Kidney glomerular epithelial cell (primary cell): ENCODE results near the gene KLHL41.
"Not testable (repeated sequence)": the region's sequence is repeated elsewhere in the genome, so short reads cannot be mapped to it uniquely, and the experiment has no call there.

ENCODE experiments used
- DNase-seq: peaks from one replicate; lab custom pipeline; 2025; lab: John Stamatoyannopoulos, UW

KLHL41 gene

GRCh38 chr2:169572821-169573159, 63.3 kb downstream of the KLHL41 start:
- DNase-seq: no peak

GRCh38 chr2:169573160-169573973, 63.9 kb downstream of the KLHL41 start, which contains the start of gene FASTKD1:
TSS of gene FASTKD1 (minus strand) at chr2:169573865. CDS start at chr2:169572029, 1,836 bp downstream.
- peak; percentile 91 for DNase-seq

GRCh38 chr2:169573974-169574299, 64.4 kb downstream of the KLHL41 start:
- DNase-seq: no peak

GRCh38 chr2:169574539-169574938, 65.0 kb downstream of the KLHL41 start:
- DNase-seq: not testable (repeated sequence)

- DNase-seq: not testable (repeated sequence)
Observed at GRCh38 chr2:169575264-169575663, 65.8 kb downstream of the KLHL41 start.
